Activated naive CD8-positive, alpha-beta T cell treated with anti-CD3 and anti-CD28 coated beads, Interleukin-2, amount 10 ng/mL, durations not matched to agents 7 days and 5 days (primary cell): ENCODE measurements around the gene TAF15. TPM values are rescaled to one million over a fixed set of nuclear protein-coding genes. Genes with fewer than 3 reads are reported as not detected.

Experiments used
- ATAC-seq: fragments of 150-1000 bp; cut with Tn5 transposase; one replicate; pipeline ENCODE4 v1.10.0; 2021; ENCODE audit warnings: low read depth, moderate library complexity
- POLR2A ChIA-PET: fragments of 350-600 bp; sonication (Branson Sonifier 250); formaldehyde crosslinking; loops from one replicate; lab custom pipeline; 2021; ENCODE audit warnings: antibody characterized with exemption; lab: Charles Lee
- DNase-seq: peaks from one replicate; pipeline ENCODE4 v3.0.0; 2021
- H3K27ac Mint-ChIP-seq: one replicate; pipeline ENCODE4 v1.8.0; 2022; ENCODE audit warnings: mild to moderate bottlenecking, mixed read lengths
- H3K27me3 Mint-ChIP-seq: one replicate; pipeline ENCODE4 v1.8.0; 2022; ENCODE audit warnings: mild to moderate bottlenecking, moderate library complexity, mixed read lengths
- H3K36me3 Mint-ChIP-seq: one replicate; pipeline ENCODE4 v1.8.0; 2021; ENCODE audit warnings: mild to moderate bottlenecking, mixed read lengths
- H3K4me1 Mint-ChIP-seq: one replicate; pipeline ENCODE4 v1.8.0; 2021; ENCODE audit warnings: mixed read lengths
- H3K4me3 Mint-ChIP-seq: one replicate; pipeline ENCODE4 v1.8.0; 2022; ENCODE audit warnings: mild to moderate bottlenecking, moderate library complexity, mixed read lengths
- H3K9me3 Mint-ChIP-seq: one replicate; pipeline ENCODE4 v1.8.0; 2021; ENCODE audit warnings: mixed read lengths
- total RNA-seq, 2 experiments: library from RNA; stranded (reverse); gene quantifications; one replicate each; pipeline ENCODE4 v1.2.3, GENCODE V29; 2021

The TAF15 gene
- total RNA-seq, 2 experiments from 2014 or later: 291 to 299 TPM

DNA sequence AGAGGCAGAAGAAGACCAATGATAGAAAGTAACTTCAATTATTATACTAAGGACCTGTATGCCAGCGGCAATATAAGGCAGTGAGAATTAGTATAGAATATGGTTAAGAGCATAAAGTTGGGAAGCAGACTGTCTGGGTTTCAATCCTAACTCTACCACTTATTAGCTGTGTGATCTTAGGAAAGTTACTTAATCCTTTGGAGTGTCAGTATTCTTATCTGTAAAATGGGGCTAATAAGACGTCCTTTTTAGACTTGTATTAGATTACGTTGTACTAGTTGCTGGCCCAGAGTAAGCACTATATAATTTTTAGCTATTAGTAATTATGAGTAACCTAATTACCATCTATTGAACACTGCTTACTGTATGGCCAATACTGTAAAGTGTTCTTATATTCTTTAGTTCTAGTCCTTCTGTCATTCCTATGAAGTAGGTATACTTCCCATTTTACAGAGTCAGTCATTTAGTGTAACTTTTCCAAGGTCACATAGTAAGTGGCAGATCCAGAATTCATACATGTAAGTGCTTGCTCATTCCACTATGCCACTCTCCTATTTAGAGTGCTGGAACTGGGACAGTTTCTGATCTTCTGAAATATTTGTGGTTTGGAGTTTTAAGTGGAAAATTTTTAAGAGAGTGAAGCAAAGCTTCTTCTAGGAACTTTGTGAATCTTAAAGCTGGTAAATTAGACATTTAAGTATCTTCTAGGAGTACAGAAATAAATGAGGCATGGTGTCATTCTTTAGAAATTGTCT lies 36.9 kb downstream of the TAF15 start:
- Mint-ChIP-seq H3K27me3 (no peaks in the 10 kb centered on the region), H3K4me3 (no peak overlapping the region), H3K9me3 (no peaks in the 10 kb centered on the region), H3K36me3 (peaks cover 42% of the 10 kb centered on the region), H3K4me1 (peaks cover 16% of the 10 kb centered on the region), H3K27ac (no peak overlapping the region)
- DNase-seq: no peak
- no peak for ATAC-seq
- POLR2A ChIA-PET: no interaction called here

DNA sequence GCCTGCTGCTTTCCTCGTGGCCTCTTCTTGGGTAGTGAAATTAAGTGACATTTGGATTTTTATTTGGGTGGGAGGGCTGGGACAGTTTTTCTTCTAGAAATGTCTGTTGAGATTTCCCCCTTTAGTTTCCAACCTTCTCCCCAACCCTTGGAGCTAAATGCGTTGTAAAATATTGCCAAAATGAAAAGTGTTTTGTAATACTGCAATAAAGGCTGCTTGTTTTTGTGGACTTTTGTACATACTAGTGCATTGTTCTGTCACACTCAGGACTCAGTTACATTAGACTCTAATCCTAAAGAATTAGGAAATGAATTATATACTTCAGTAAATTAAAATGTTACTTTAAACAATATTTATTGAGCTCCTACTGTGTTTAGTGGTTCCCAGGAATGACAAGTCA lies 37.7 kb downstream of the TAF15 start:
- DNase-seq (no peak), ATAC-seq (no peak)
- POLR2A ChIA-PET: interaction anchor here (0.7 kb wide), 1 partner anchor 38 kb away, joined by 3 read pairs; the partner anchor contains the start of gene TAF15
- Mint-ChIP-seq H3K27ac (no peak overlapping the region), H3K4me3 (no peak overlapping the region), H3K36me3 (peaks cover 42% of the 10 kb centered on the region), H3K4me1 (peaks cover 14% of the 10 kb centered on the region), H3K27me3 (no peaks in the 10 kb centered on the region), H3K9me3 (no peaks in the 10 kb centered on the region)

DNA sequence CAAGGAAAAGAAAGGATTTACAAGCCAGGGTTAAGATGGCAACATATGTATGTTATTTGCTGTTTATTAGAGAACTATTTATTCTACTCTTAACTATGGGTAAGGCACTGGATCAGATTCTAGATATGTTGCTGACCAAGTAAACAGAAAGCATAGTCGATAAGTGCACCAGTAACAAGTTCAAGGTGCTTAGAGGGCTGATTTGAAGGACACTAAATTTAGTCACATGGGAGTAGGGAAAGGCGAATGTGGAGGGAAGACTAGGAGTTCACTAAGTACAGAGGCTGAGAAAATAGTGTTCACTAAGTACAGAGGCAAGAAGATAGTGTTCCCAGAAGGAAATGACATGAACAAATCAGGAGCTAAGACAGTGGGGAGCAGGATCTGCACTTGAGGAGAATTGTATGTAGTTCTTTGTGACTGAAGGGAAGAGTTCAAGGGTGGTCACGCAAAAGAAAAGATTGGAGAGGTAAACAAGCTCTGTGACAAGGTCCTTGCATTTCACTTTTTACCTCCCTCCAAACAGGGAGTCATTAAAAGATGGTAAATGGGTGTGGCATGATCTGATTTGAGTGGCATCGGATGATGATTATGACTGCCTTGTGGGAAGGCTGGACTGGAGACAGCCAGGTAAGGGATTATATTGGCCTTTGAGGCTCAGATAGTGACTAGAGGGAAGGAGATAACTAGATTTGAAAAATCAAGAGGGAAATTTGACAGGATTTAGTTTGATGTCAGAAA lies 38.5 kb downstream of the TAF15 start:
- H3K4me3 Mint-ChIP-seq: no peak overlapping the region

DNA sequence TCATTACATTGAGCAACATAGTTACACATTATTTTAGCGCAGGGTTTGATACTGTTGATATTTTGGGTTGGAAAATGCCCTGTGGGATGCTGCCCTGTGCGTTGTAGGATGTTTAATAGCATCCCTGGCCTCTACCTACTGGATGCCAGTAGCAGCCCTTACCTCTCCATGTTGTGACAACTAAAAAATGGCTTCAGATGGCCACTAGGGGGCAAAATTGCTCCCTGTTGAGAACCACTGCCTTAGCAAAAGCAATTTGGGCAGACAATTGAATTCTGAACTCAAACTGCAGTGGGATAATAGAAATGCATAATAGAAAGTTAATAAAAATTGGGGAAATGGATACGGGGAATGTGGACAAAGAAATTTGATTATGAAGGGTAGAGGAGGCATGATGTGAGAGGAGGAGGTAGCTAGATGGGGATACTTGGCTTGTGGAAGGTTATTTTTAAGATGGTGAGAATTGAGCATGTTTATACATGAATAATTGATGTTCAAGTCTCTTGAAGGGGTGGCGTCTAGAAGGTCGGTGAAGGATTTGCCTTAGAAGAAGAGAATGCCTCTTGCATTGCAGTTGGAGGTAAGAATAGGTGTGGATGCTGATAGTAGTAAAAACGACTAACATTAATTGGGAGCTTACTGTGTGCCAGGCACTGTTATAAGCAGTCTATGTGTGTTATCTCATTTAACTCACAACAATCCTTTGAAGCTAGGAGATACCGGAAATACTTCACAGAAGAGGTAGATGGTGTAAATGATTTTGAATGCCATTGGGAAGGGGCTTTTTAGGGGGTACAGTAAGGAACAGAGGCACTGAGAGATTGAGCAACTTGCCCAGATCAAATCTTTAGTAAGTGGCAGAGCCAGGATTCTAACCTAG lies 40.4 kb downstream of the TAF15 start:
- ATAC-seq (peak; percentile 86), DNase-seq (no peak)
- peak overlapping the region; percentile 24 for H3K4me3 Mint-ChIP-seq
- H3K4me1 Mint-ChIP-seq: peaks cover 11% of the 10 kb centered on the region
- no peaks in the 10 kb centered on the region for H3K27me3 Mint-ChIP-seq
- peak overlapping the region; percentile 80 for H3K27ac Mint-ChIP-seq
- peaks cover 33% of the 10 kb centered on the region for H3K36me3 Mint-ChIP-seq
- H3K9me3 Mint-ChIP-seq: no peaks in the 10 kb centered on the region
- POLR2A ChIA-PET: interaction anchor here (0.6 to 2.4 kb wide), 5 partner anchors 22 to 81 kb away, joined by 3 to 10 read pairs (median 4); partner anchors contain the start of gene RDM1

More for the DNA sequence above, 38.5 kb downstream of the TAF15 start:
- no peak for ATAC-seq
- peaks cover 37% of the 10 kb centered on the region for H3K36me3 Mint-ChIP-seq
- POLR2A ChIA-PET: interaction anchor here (0.6 to 2.4 kb wide), 4 partner anchors 19 to 83 kb away, joined by 3 to 10 read pairs (median 4); partner anchors contain the start of genes CCL5, RDM1 and TAF15
- H3K27ac Mint-ChIP-seq: peak overlapping the region; percentile 17
- no peaks in the 10 kb centered on the region for H3K27me3 Mint-ChIP-seq
- peaks cover 13% of the 10 kb centered on the region for H3K4me1 Mint-ChIP-seq
- no peaks in the 10 kb centered on the region for H3K9me3 Mint-ChIP-seq
- DNase-seq: no peak

DNA sequence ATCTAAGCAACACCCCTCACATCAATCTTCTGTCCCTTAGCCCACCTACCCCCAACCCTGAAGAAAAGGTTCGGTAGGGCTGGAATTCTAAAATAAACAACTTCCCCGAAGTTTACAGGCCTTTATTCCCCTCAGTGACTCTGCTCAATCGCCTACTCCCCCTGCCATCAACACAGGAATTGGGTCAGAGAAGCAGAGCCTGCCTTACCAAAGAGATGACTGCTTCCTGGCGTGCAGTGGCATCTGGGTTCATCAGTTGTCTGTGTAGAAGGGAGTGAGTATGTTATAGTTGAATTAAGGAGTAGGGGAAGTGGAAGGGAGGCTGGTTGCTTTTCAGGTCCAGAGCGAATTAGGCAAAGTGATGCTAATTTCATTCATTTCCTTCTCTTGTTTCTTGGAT lies 46.7 kb downstream of the TAF15 start:
- H3K4me3 Mint-ChIP-seq: no peak overlapping the region
- H3K27ac Mint-ChIP-seq: peak overlapping the region; percentile 3
- DNase-seq (no peak), ATAC-seq (no peak)
- POLR2A ChIA-PET: interaction anchor here (0.6 to 1.2 kb wide), 3 partner anchors 35 to 98 kb away, joined by 3 to 4 read pairs (median 3); no protein-coding TSS in a partner anchor
- H3K9me3 Mint-ChIP-seq: no peaks in the 10 kb centered on the region
- peaks cover 32% of the 10 kb centered on the region for H3K36me3 Mint-ChIP-seq
- H3K27me3 Mint-ChIP-seq: no peaks in the 10 kb centered on the region
- peaks cover 10% of the 10 kb centered on the region for H3K4me1 Mint-ChIP-seq

DNA sequence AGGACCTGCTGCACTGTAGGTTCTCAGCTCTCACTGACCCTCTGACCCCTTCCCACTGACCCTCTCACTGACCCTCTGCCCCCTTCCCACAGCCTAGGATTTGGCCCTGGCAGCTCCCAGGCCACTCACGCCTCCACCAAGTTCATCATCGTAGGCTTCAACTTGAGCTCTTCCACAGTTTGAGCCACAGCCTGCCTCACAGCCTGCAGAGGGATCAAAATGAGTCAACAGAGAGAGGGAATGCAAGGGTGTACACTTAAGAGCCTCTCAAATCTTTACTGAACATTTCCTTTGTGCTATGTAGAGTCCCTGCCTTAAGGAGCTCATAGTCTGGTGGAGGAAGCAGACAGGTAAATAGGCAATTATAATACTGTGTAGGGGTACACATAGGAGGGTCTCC lies 47.3 kb downstream of the TAF15 start:
- H3K9me3 Mint-ChIP-seq: no peaks in the 10 kb centered on the region
- H3K36me3 Mint-ChIP-seq: peaks cover 27% of the 10 kb centered on the region
- ATAC-seq (no peak), DNase-seq (no peak)
- H3K27me3 Mint-ChIP-seq: no peaks in the 10 kb centered on the region
- H3K4me1 Mint-ChIP-seq: peaks cover 10% of the 10 kb centered on the region
- POLR2A ChIA-PET: interaction anchor here (0.6 to 1.2 kb wide), 3 partner anchors 35 to 98 kb away, joined by 3 to 4 read pairs (median 3); no protein-coding TSS in a partner anchor
- H3K4me3 Mint-ChIP-seq: no peak overlapping the region
- H3K27ac Mint-ChIP-seq: no peak overlapping the region

DNA sequence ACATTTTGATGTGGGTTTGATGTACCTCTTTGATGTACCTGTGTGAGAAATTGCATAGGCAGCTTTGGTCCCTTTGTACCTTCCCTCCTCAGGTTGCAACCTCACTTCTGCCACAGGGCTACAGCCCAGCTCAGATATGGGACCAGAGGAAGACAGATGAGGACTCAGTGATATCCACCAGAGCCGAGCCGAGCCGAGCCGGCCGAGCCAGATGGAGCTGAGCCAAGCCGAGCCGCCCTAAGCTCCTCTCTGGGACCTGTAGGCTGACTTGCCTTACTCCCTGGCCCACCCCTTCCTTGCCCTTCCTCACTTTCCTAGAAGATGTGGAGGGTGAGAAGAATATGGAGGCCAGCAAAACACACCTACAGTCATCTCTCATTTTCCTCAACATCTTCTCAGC lies 55.6 kb downstream of the TAF15 start:
- ATAC-seq (peak; percentile 18), DNase-seq (no peak)
- Mint-ChIP-seq H3K4me1 (peaks cover 19% of the 10 kb centered on the region), H3K4me3 (no peak overlapping the region), H3K27ac (no peak overlapping the region), H3K27me3 (no peaks in the 10 kb centered on the region), H3K36me3 (peaks cover 17% of the 10 kb centered on the region), H3K9me3 (no peaks in the 10 kb centered on the region)
- POLR2A ChIA-PET: interaction anchor here (0.5 to 1.0 kb wide), 2 partner anchors 29 to 84 kb away, joined by 3 to 4 read pairs; no protein-coding TSS in a partner anchor

DNA sequence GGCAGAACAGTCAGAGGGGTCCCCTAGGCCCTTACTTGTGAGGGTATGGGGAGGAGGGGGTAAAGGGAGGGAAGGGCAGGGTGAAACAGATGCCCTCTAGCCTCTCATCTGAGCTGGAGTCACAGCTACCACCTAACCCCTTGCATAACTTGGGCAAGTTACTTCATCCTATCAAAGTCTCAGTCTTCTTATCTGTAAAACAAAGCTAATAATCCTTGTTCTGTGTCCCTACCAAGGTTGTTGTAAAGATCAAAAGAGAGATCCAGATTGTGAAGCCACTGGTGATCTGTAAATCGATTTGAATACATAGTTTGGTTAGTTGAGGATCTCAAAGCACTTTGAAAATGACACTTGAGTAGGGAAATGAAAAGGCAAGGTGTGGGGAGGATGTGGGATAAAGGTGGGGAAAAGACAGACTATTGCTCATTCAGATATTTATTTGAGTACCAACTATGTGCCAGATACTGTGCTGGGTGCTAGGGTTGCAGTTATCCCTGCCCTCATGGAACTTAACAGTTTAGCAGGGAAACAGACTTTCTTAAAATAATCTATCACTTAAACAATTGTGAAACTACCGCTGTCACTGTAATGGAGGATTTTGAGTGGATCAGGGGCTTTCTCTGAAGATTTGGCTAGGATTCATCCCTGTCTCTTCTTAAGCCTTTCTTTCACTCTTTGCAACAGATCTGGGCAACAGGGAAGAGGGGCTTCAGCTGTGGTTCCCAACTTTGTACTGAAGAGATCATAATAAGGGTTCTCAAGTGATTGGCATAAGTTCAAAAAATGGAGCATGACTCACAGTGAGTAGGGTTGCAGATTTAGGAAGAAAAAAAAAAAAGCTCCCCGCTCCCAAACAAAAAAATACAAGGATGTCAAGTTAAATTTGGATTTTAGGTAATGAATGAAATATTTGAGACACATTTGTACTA lies 56.4 kb downstream of the TAF15 start:
- Mint-ChIP-seq H3K36me3 (peaks cover 17% of the 10 kb centered on the region), H3K4me1 (peaks cover 20% of the 10 kb centered on the region), H3K27me3 (no peaks in the 10 kb centered on the region), H3K9me3 (no peaks in the 10 kb centered on the region), H3K27ac (peak overlapping the region; percentile 67), H3K4me3 (peak overlapping the region; percentile 46)
- no peak for ATAC-seq
- DNase-seq: no peak
- POLR2A ChIA-PET: interaction anchor here (0.9 to 1.3 kb wide), 4 partner anchors 10 to 35 kb away, joined by 3 to 4 read pairs (median 3); no protein-coding TSS in a partner anchor

DNA sequence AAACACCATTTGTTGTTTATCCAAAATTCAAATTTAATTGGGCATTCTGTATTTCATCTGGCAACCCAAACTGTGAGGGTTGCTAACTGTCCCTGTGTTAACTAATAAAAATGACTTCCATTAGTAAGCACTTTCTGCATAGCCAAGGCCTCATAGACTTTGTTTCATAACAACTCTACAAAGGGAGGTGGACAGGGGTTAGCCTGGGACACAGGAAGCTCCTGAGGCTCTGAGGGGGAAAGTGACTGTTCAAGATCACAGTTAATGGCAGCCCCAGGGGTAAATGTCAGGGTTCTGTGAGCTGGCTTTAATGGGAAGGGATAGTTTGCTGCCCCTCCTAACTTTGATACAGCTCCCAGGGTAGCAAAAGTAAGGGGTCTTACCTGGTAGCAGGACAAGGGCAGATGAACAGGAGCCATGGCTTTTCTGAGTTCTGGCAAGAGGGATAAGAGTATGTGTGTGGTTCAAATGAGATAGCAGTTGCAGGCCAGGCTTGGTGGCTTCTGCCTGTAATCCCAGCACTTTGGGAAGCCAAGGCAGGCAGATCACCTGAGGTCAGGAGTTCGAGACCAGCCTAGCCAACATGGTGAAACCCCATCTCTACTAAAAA lies 57.2 kb downstream of the TAF15 start:
- Mint-ChIP-seq H3K4me1 (peaks cover 27% of the 10 kb centered on the region), H3K4me3 (no peak overlapping the region), H3K27ac (peak overlapping the region; percentile 64), H3K9me3 (no peaks in the 10 kb centered on the region), H3K27me3 (no peaks in the 10 kb centered on the region), H3K36me3 (peaks cover 19% of the 10 kb centered on the region)
- DNase-seq: no peak
- no peak for ATAC-seq
- POLR2A ChIA-PET: interaction anchor here (0.7 to 1.3 kb wide), 4 partner anchors 9 to 34 kb away, joined by 3 to 4 read pairs (median 3); no protein-coding TSS in a partner anchor

DNA sequence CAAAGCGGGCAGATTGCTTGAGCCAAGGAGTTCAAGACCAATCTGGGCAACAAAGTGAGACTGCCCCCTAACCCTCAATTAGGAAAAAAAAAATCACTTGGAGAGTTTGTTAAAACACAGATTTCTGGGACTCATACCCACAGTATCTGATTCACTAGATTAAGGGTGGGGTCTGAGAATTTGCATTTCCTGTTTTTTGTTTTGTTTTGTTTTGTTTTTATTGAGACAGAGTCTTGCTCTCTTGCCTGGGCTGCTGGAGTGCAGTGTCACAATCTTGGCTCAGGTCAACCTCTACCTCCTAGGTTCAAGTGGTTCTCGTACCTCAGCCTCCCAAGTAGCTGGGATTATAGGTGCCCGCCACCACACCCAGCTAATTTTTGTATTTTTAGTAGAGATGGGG lies 58.3 kb downstream of the TAF15 start:
- Mint-ChIP-seq H3K9me3 (no peaks in the 10 kb centered on the region), H3K4me3 (no peak overlapping the region), H3K36me3 (peaks cover 21% of the 10 kb centered on the region), H3K27ac (no peak overlapping the region), H3K27me3 (no peaks in the 10 kb centered on the region), H3K4me1 (peaks cover 35% of the 10 kb centered on the region)
- no peak for DNase-seq
- POLR2A ChIA-PET: no interaction called here
- ATAC-seq: no peak

DNA sequence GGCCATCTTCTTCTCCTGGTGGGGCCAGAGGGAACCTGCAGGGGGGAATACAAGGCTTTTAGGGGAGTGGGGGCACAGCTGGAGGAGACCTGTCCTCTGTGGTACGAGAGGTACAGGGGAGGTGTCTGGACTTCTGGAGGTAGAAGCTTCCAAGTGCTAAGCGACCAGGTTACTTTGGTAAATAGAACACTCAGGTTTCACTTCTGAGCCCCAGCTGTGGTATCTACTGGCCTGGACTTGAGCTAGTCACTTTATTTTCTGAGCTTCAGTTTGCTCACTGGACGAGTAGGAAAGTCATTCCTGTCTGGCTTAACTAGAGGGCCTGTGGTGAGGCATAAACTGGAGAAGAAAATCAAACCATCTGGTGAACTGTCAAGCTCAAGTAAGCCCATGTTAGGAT lies 59.5 kb downstream of the TAF15 start, which contains the start of gene HEATR9:
Gene HEATR9, minus strand, starts transcription at position 155 of the 400 bp plus-strand sequence. Its CDS starts 149 bp downstream, at position 6.
- POLR2A ChIA-PET: interaction anchor here (0.5 kb wide), 1 partner anchor 14 kb away, joined by 4 read pairs; no protein-coding TSS in a partner anchor
- Mint-ChIP-seq H3K4me1 (peaks cover 37% of the 10 kb centered on the region), H3K4me3 (no peak within 1 kb of the TSS), H3K9me3 (no peaks in the 10 kb centered on the region), H3K27ac (peak within 1 kb of the TSS; percentile 13), H3K27me3 (no peaks in the 10 kb centered on the region), H3K36me3 (peaks cover 17% of the 10 kb centered on the region)
- ATAC-seq (no peak), DNase-seq (no peak)
